GM12801 (cell line): ENCODE results near the gene MYO3B.

Experiments
- CTCF ChIP-seq: IDR thresholded peaks from one replicate; pipeline ENCODE4 v1.5.1; 2011; ENCODE audit warnings: control low read depth; ENCODE audit not compliant: insufficient read length; ENCODE audit errors: extremely low read depth

MYO3B gene

GRCh38 chr2:170481201-170481600 lies 303.3 kb downstream of the MYO3B start:
- TF ChIP-seq CTCF, result no peak

GRCh38 chr2:170484552-170484951 lies 306.6 kb downstream of the MYO3B start:
- TF ChIP-seq CTCF, result no peak

GRCh38 chr2:170485254-170486026 lies 307.5 kb downstream of the MYO3B start:
- no peak for TF ChIP-seq CTCF

- TF ChIP-seq CTCF, result no peak
These were observed 308.8 kb downstream of the MYO3B start for GRCh38 chr2:170486730-170487129.

GRCh38 chr2:170488807-170489206 lies 310.9 kb downstream of the MYO3B start:
- TF ChIP-seq CTCF, result no peak

GRCh38 chr2:170492010-170492409 lies 314.1 kb downstream of the MYO3B start:
- TF ChIP-seq CTCF, result no peak

- no peak for TF ChIP-seq CTCF
These were observed 315.6 kb downstream of the MYO3B start for GRCh38 chr2:170493426-170494097.
